Cardiac muscle cell (in vitro differentiated cells and primary cell): Measurements from ENCODE around the gene CCDC6. TPM values are rescaled to one million over a fixed set of nuclear protein-coding genes. Genes with fewer than 3 reads are reported as not detected.

ENCODE experiments used
- DNase-seq, 2 donors: peaks; one replicate each; pipeline versions ENCODE4 v3.0.0 to v3.0.0-alpha.2; 2010 to 2017; ENCODE audit warnings: low read depth in 1 of 2, low spot score in 1 of 2
- H3K27ac ChIP-seq: fragments of 200-600 bp; sonication (generic); 2 replicates; pipeline ENCODE4 v1.5.1; 2016
- H3K27me3 ChIP-seq: fragments of 200-600 bp; sonication (generic); 2 replicates; pipeline ENCODE4 v1.6.0; 2016; ENCODE audit warnings: control low read depth
- H3K36me3 ChIP-seq: fragments of 200-600 bp; sonication (generic); 2 replicates; pipeline ENCODE4 v1.5.1; 2016; ENCODE audit warnings: control low read depth
- H3K4me1 ChIP-seq: fragments of 200-600 bp; sonication (generic); 2 replicates; pipeline ENCODE4 v1.8.1; 2017; ENCODE audit warnings: low read depth, mild to moderate bottlenecking, mixed run types
- H3K4me3 ChIP-seq: fragments of 200-600 bp; sonication (generic); 2 replicates; pipeline ENCODE4 v1.5.1; 2016; ENCODE audit warnings: mild to moderate bottlenecking
- H3K9me3 ChIP-seq: fragments of 200-600 bp; sonication (generic); 2 replicates; pipeline ENCODE4 v1.5.1; 2017; ENCODE audit warnings: low read depth, mild to moderate bottlenecking, control low read depth
- polyA plus RNA-seq: library from polyadenylated mRNA; unstranded; fragments of >200 nt; fragmentation: Nextera tagmentation; extraction: Ambion mirVana; gene quantifications from 2 replicates; pipeline ENCODE4 v1.2.1, GENCODE V29; 2016
- total RNA-seq: library from RNA; depleted of rRNA; stranded (reverse); fragments of >200 nt; gene quantifications from 2 replicates; pipeline ENCODE4 v1.2.3, GENCODE V29; 2016
- TF ChIP-seq, protein P1 (sequence below): IDR thresholded peaks from 2 replicates; pipeline ENCODE4 v1.5.1; 2012; ENCODE audit warnings: low read depth, mild to moderate bottlenecking, low read length

CCDC6 gene
- total and polyA plus RNA-seq, 2 experiments from 2014 or later = 11.0 to 22.2 TPM

DNA sequence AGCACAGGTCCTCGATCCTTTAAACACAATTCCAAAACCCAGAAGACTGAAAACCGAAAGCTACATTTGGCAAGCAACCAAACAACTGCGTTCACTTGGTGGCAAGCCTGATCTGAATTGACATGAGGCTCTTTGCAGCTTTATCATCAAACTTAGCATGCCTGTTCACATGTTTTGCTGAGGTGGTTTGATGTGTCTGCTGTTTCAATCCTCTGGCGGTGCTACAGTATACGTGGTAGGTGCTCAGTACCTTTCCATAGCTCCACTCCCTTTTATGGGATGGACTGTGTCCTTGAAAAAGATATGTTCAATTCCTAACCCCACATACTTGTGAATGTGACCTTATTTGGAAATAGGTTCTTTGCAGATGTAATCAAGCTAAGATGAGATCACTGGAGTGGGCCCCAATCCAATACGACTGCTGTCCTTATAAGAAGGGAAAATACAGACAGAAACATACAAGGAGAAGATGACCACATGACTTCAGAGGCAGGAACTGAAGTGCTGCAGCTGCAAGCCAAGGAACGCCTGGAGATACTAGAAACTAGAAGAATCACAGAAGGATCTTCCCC lies 33.4 kb downstream of the CCDC6 start:
- peak; percentile 28 to 94 for DNase-seq
- TF ChIP-seq, protein P1, sequence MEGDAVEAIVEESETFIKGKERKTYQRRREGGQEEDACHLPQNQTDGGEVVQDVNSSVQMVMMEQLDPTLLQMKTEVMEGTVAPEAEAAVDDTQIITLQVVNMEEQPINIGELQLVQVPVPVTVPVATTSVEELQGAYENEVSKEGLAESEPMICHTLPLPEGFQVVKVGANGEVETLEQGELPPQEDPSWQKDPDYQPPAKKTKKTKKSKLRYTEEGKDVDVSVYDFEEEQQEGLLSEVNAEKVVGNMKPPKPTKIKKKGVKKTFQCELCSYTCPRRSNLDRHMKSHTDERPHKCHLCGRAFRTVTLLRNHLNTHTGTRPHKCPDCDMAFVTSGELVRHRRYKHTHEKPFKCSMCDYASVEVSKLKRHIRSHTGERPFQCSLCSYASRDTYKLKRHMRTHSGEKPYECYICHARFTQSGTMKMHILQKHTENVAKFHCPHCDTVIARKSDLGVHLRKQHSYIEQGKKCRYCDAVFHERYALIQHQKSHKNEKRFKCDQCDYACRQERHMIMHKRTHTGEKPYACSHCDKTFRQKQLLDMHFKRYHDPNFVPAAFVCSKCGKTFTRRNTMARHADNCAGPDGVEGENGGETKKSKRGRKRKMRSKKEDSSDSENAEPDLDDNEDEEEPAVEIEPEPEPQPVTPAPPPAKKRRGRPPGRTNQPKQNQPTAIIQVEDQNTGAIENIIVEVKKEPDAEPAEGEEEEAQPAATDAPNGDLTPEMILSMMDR = no peak
- no peaks in the 10 kb centered on the region for H3K36me3 ChIP-seq
- H3K27ac ChIP-seq = peak overlapping the region; percentile 74
- H3K4me3 ChIP-seq = no peak overlapping the region
- H3K9me3 ChIP-seq = no peaks in the 10 kb centered on the region
- H3K4me1 ChIP-seq = peaks cover 24% of the 10 kb centered on the region
- H3K27me3 ChIP-seq = no peaks in the 10 kb centered on the region

DNA sequence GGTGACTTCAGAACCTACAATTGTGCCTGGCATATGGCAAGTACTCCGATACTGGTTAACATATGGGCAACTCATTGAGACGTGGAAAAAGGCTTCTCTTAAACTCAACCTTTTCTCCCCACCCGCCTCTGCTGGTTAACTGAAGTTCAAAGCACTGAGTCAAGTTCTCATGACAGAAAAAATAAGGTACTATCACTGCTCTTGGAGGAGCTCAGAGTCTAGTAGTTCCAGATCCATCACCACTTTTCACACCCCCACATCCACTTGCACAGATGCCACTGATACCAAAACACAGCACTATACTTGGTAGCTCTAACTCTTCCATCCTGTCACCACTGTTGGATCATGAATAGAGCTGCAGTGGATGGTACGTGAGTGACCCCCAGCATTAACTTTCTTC lies 36.2 kb downstream of the CCDC6 start:
- TF ChIP-seq, protein P1 = no peak
- Histone ChIP-seq H3K27me3 (no peaks in the 10 kb centered on the region), H3K27ac (no peak overlapping the region), H3K4me1 (peaks cover 31% of the 10 kb centered on the region), H3K9me3 (no peaks in the 10 kb centered on the region), H3K4me3 (no peak overlapping the region), H3K36me3 (no peaks in the 10 kb centered on the region)
- no peak for DNase-seq

DNA sequence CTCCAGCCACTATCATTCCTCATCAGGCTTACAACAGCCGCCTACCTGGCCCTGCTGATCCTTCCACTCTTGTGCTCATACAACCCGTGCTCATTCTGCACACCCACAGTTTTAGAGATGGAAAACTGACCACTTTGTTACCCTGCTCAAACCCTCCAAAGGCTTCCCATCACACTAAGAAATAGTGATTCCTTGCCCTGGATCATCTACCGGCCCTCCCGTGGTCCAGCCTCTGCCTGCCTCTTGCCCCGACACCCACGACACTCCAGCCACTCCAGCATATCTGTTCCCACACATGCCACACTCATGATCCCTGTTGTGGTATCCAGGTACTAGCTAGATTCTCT lies 36.8 kb downstream of the CCDC6 start:
- H3K27me3 ChIP-seq = no peaks in the 10 kb centered on the region
- TF ChIP-seq, protein P1 = no peak
- H3K27ac ChIP-seq = no peak overlapping the region
- no peaks in the 10 kb centered on the region for H3K9me3 ChIP-seq
- peaks cover 31% of the 10 kb centered on the region for H3K4me1 ChIP-seq
- H3K36me3 ChIP-seq = no peaks in the 10 kb centered on the region
- no peak for DNase-seq
- H3K4me3 ChIP-seq = no peak overlapping the region

DNA sequence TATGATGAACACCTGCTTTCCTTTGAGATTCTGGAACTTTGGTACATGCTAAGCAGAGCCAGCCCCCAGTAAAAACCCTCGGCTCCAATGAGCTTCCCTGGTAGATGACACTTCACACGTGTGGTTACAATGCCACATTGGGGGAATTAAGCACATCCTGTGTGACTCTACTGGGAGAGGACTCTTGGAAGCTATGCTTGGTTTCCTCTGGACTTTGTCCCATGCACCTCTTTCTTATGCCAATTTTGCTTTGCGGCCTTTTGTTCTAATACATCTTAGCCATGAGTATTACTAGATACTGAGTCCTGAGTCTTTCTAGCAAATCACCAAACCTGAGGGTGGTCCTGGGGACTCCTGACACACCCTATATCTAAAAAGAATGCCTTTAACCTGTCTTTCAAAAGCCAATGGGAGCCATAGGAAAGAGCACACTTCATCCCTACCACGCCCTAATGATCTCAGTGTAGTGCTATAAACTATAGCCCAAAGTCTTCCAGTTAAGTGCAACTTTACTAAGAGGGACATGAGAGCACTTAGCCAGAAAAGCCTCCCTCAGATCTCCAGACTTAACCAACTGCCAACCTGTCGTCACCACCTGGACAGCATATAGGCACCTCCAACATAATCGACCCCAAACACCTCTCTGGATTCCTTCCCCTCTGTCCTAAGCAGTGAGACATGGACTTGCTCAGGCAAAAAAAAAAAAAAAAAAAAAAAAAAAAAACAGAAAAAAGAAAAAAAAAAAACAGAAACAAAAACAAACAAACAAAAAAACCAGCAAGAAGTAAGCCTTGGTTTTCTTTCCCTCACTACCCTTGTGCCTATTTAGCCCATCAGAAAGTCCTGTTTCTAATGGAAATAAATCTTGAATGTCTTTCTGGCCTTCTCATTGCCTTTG lies 37.4 kb downstream of the CCDC6 start:
- peaks cover 35% of the 10 kb centered on the region for H3K4me1 ChIP-seq
- no peaks in the 10 kb centered on the region for H3K9me3 ChIP-seq

DNA sequence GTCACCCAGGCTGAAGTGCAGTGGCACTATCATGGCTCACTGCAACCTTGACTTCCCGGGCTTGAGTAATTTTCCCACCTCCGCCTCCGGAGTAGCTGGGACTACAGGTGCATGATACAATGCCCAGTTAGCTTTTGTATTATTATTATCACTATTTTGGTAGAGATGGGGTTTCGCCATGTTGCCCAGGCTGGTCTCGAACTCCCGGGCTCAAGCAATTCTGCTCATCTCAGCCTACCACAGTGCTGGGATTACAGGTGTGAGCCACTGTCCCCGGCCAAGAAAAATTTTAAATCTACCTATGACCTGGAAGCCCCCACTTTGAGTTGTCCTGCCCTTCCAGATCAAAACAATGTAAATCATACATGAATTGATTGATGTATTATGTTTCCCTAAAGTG lies 38.8 kb downstream of the CCDC6 start:
- TF ChIP-seq, protein P1 = no peak
- DNase-seq = no peak
- H3K36me3 ChIP-seq = no peaks in the 10 kb centered on the region
- H3K9me3 ChIP-seq = no peaks in the 10 kb centered on the region
- H3K27ac ChIP-seq = no peak overlapping the region
- H3K27me3 ChIP-seq = no peaks in the 10 kb centered on the region
- no peak overlapping the region for H3K4me3 ChIP-seq
- H3K4me1 ChIP-seq = peaks cover 32% of the 10 kb centered on the region

More for the DNA sequence above, 37.4 kb downstream of the CCDC6 start:
- TF ChIP-seq, protein P1 = no peak
- no peak for DNase-seq
- H3K4me3 ChIP-seq = no peak overlapping the region
- H3K27ac ChIP-seq = no peak overlapping the region
- H3K36me3 ChIP-seq = no peaks in the 10 kb centered on the region
- H3K27me3 ChIP-seq = no peaks in the 10 kb centered on the region
